Cerebellar cortex (tissue), 1 donor: ENCODE data around the gene BLOC1S4.

Source experiments
- DNase-seq: peaks from one replicate; pipeline ENCODE4 v3.0.0-alpha.2; 2015; ENCODE audit warnings: low spot score

Gene BLOC1S4

GRCh38 chr4:6763330-6763851 is 47.4 kb downstream of the BLOC1S4 start:
- DNase-seq: peak; percentile 25

GRCh38 chr4:6764976-6765620 is 49.1 kb downstream of the BLOC1S4 start:
- DNase-seq: no peak

- no peak for DNase-seq
Observed at GRCh38 chr4:6765703-6766102, 49.7 kb downstream of the BLOC1S4 start.
